NCI-H2227 (cell line): ENCODE measurements around the gene OTOG.

ENCODE experiments used
- DNase-seq: peaks from one replicate; lab custom pipeline; 2025; ENCODE audit not compliant: unreplicated experiment; lab: John Stamatoyannopoulos, UW

The OTOG gene

GRCh38 chr11:17691976-17692375 is 144.9 kb downstream of the OTOG start:
- no peak for DNase-seq

GRCh38 chr11:17692931-17693330 is 145.9 kb downstream of the OTOG start:
- no peak for DNase-seq

- no peak for DNase-seq
Observed at GRCh38 chr11:17693531-17693930, 146.5 kb downstream of the OTOG start.

GRCh38 chr11:17694494-17695110 is 147.5 kb downstream of the OTOG start:
- DNase-seq, result no peak

GRCh38 chr11:17695454-17696441 is 148.7 kb downstream of the OTOG start:
- DNase-seq, result no peak

GRCh38 chr11:17696741-17697140 is 149.7 kb downstream of the OTOG start:
- no peak for DNase-seq
